Natural killer cell (primary cell): ENCODE data around the gene NPTXR. TPM values are rescaled to one million over a fixed set of nuclear protein-coding genes. Genes with fewer than 3 reads are reported as not detected.

Experiments
- ATAC-seq, 3 donors: fragments of 150-1000 bp in 2 of 3; fragments of 200-7000 bp in 1 of 3; cut with Tn5 transposase; 1 replicate in 1 of 3; 2 replicates in 2 of 3; pipeline ENCODE4 v1.10.0; 2021; ENCODE audit warnings: mild to moderate bottlenecking in 2 of 3, moderate library complexity in 2 of 3
- DNase-seq, 2 donors: peaks; one replicate each; pipeline versions ENCODE4 v3.0.0 to v3.0.0-alpha.2; 2013 to 2021; ENCODE audit warnings: mixed read lengths in 1 of 2
- H3K27ac ChIP-seq: one replicate; pipeline ENCODE4 v1.5.1; 2013; ENCODE audit warnings: mild to moderate bottlenecking, low read length
- H3K27me3 ChIP-seq: one replicate; pipeline ENCODE4 v1.6.1; 2013; ENCODE audit warnings: low read length; ENCODE audit not compliant: control insufficient read depth, insufficient read depth
- H3K36me3 ChIP-seq: one replicate; pipeline ENCODE4 v1.6.1; 2013; ENCODE audit warnings: low read length; ENCODE audit not compliant: control insufficient read depth, insufficient read depth
- H3K4me1 ChIP-seq: one replicate; pipeline ENCODE4 v1.6.1; 2013; ENCODE audit warnings: low read length; ENCODE audit not compliant: control insufficient read depth, insufficient read depth
- H3K4me3 ChIP-seq: one replicate; pipeline ENCODE4 v1.5.1; 2013; ENCODE audit warnings: low read length
- H3K9me3 ChIP-seq: one replicate; pipeline ENCODE4 v1.6.1; 2013; ENCODE audit warnings: low read length; ENCODE audit not compliant: control insufficient read depth, insufficient read depth
- H3K27ac Mint-ChIP-seq, 2 donors: one replicate each; pipeline ENCODE4 v1.8.0; 2022; ENCODE audit warnings: mild to moderate bottlenecking in 2 of 2, mixed read lengths in 2 of 2, moderate library complexity in 1 of 2
- H3K27me3 Mint-ChIP-seq, 2 donors: one replicate each; pipeline ENCODE4 v1.8.0; 2022; ENCODE audit warnings: low read depth in 2 of 2, mixed read lengths in 2 of 2
- H3K36me3 Mint-ChIP-seq: one replicate; pipeline ENCODE4 v1.8.0; 2022; ENCODE audit warnings: mixed read lengths
- H3K4me1 Mint-ChIP-seq, 2 donors: one replicate each; pipeline ENCODE4 v1.8.0; 2022; ENCODE audit warnings: mixed read lengths in 2 of 2
- H3K4me3 Mint-ChIP-seq: one replicate; pipeline ENCODE4 v1.8.0; 2022; ENCODE audit warnings: mild to moderate bottlenecking, moderate library complexity, mixed read lengths
- H3K9me3 Mint-ChIP-seq, 2 donors: one replicate each; pipeline ENCODE4 v1.8.0; 2022; ENCODE audit warnings: mixed read lengths in 2 of 2
- CTCF ChIP-seq: fragments of 200-600 bp; IDR thresholded peaks from one replicate; pipeline ENCODE4 v1.8.0; 2022; ENCODE audit warnings: antibody characterized with exemption
- WGBS: methylation state at CpG from one replicate; pipeline ENCODE4 v1.1.7; 2013; ENCODE audit warnings: missing lambda C conversion rate; ENCODE audit not compliant: insufficient coverage; 5-methylcytosine and 5-hydroxymethylcytosine counted together
- intact Hi-C: fragments of 100-400 bp; cut with micrococcal nuclease; formaldehyde crosslinking; loops from one replicate; pipeline ENCODE4 v1.14.2; 2022
- total RNA-seq, 4 donors: library from RNA; stranded (reverse); fragments of 120-200 nt in 1 of 4; gene quantifications; one replicate each; pipeline versions ENCODE4 v1.2.3 to v1.2.4, GENCODE V29; 2013 to 2022

Gene NPTXR
- total RNA-seq, 3 donors from 2014 or later (not counting 1 experiment from before 2014, with no cell fraction given): 4.8 to 8.2 (median 6.1) TPM

GRCh38 chr22:38841635-38842034 lies 2.2 kb downstream of the NPTXR start:
- Histone ChIP-seq H3K36me3 (no peaks in the 10 kb centered on the region), H3K9me3 (no peaks in the 10 kb centered on the region), H3K27me3 (no peaks in the 10 kb centered on the region), H3K27ac (no peak overlapping the region), H3K4me3 (no peak overlapping the region), H3K4me1 (peaks cover 19% of the 10 kb centered on the region)
- TF ChIP-seq CTCF: no peak
- DNase-seq: no peak
- H3K27me3 Mint-ChIP-seq: peaks cover 0 to 29% of the 10 kb centered on the region in 2 donors
- no peak overlapping the region for H3K27ac Mint-ChIP-seq
- intact Hi-C loops: no loop called here
- H3K36me3 Mint-ChIP-seq: no peaks in the 10 kb centered on the region
- H3K4me1 Mint-ChIP-seq: peaks cover 14 to 30% of the 10 kb centered on the region in 2 donors
- 91% methylated on average over 5 of the region's 5 CpGs for WGBS
- no peak for ATAC-seq
- no peaks in the 10 kb centered on the region for H3K9me3 Mint-ChIP-seq
- no peak overlapping the region for H3K4me3 Mint-ChIP-seq

GRCh38 chr22:38841211-38841610 lies 2.6 kb downstream of the NPTXR start:
- DNase-seq: no peak
- no peak for TF ChIP-seq CTCF
- H3K9me3 Mint-ChIP-seq: no peaks in the 10 kb centered on the region
- no peaks in the 10 kb centered on the region for H3K36me3 Mint-ChIP-seq
- Histone ChIP-seq H3K4me3 (no peak overlapping the region), H3K9me3 (no peaks in the 10 kb centered on the region), H3K4me1 (peaks cover 19% of the 10 kb centered on the region), H3K27me3 (no peaks in the 10 kb centered on the region), H3K36me3 (no peaks in the 10 kb centered on the region), H3K27ac (no peak overlapping the region)
- whole genome bisulfite sequencing: 31% methylated on average over 7 of the region's 7 CpGs
- intact Hi-C loops: no loop called here
- H3K4me3 Mint-ChIP-seq: no peak overlapping the region
- no peak for ATAC-seq
- H3K4me1 Mint-ChIP-seq: peaks cover 14 to 30% of the 10 kb centered on the region in 2 donors
- H3K27me3 Mint-ChIP-seq: peaks cover 0 to 29% of the 10 kb centered on the region in 2 donors
- no peak overlapping the region for H3K27ac Mint-ChIP-seq

GRCh38 chr22:38840129-38840528 lies 3.7 kb downstream of the NPTXR start:
- TF ChIP-seq CTCF: no peak
- no peaks in the 10 kb centered on the region for H3K36me3 ChIP-seq
- H3K27me3 ChIP-seq: no peaks in the 10 kb centered on the region
- peak overlapping the region; percentile 51 for H3K4me3 Mint-ChIP-seq
- H3K9me3 Mint-ChIP-seq: no peaks in the 10 kb centered on the region
- peaks cover 14 to 30% of the 10 kb centered on the region in 2 donors for H3K4me1 Mint-ChIP-seq
- H3K4me1 ChIP-seq: peaks cover 19% of the 10 kb centered on the region
- H3K9me3 ChIP-seq: no peaks in the 10 kb centered on the region
- WGBS: 86% methylated on average over 3 of the region's 3 CpGs
- H3K4me3 ChIP-seq: no peak overlapping the region
- DNase-seq (no peak), ATAC-seq (no peak)
- H3K36me3 Mint-ChIP-seq: no peaks in the 10 kb centered on the region
- peak overlapping the region in 1 of 2 donors; percentile 44 for H3K27ac Mint-ChIP-seq
- intact Hi-C loops: no loop called here
- no peak overlapping the region for H3K27ac ChIP-seq
- H3K27me3 Mint-ChIP-seq: peaks cover 0 to 25% of the 10 kb centered on the region in 2 donors

GRCh38 chr22:38839686-38840085 lies 4.1 kb downstream of the NPTXR start:
- H3K4me1 Mint-ChIP-seq: peaks cover 14 to 30% of the 10 kb centered on the region in 2 donors
- no peaks in the 10 kb centered on the region for H3K36me3 ChIP-seq
- no CpG with 5 or more reads among the region's 1 CpG for WGBS
- H3K27ac ChIP-seq: no peak overlapping the region
- H3K27me3 ChIP-seq: no peaks in the 10 kb centered on the region
- peaks cover 0 to 22% of the 10 kb centered on the region in 2 donors for H3K27me3 Mint-ChIP-seq
- DNase-seq: no peak
- H3K4me3 ChIP-seq: no peak overlapping the region
- H3K4me3 Mint-ChIP-seq: peak overlapping the region; percentile 51
- intact Hi-C loops: no loop called here
- no peaks in the 10 kb centered on the region for H3K36me3 Mint-ChIP-seq
- H3K27ac Mint-ChIP-seq: no peak overlapping the region
- peaks cover 19% of the 10 kb centered on the region for H3K4me1 ChIP-seq
- no peaks in the 10 kb centered on the region for H3K9me3 ChIP-seq
- ATAC-seq: no peak
- H3K9me3 Mint-ChIP-seq: no peaks in the 10 kb centered on the region
- TF ChIP-seq CTCF: no peak
